WTC11 (cell line): ENCODE measurements around the gene WRAP73.
A peak's percentile ranks its signal among the peaks of the same experiment; 100 is the strongest.

Source experiments
- ATF1 ChIP-seq: sonication (generic); formaldehyde crosslinking; IDR thresholded peaks from 2 replicates; pipeline ENCODE4 v1.8.1; 2023; ENCODE audit warnings: mild to moderate bottlenecking, moderate library complexity, missing genetic modification reagents
- CTCF ChIP-seq: fragments of 200-600 bp; IDR thresholded peaks from 2 replicates; pipeline ENCODE4 v1.8.0; 2022; ENCODE audit warnings: antibody characterized with exemption
- FOXK1 ChIP-seq: sonication (generic); formaldehyde crosslinking; IDR thresholded peaks from 2 replicates; pipeline ENCODE4 v1.8.0; 2022; ENCODE audit warnings: mild to moderate bottlenecking, moderate library complexity, missing genetic modification reagents
- IRF2 ChIP-seq: sonication (generic); formaldehyde crosslinking; IDR thresholded peaks from 2 replicates; pipeline ENCODE4 v1.8.0; 2022; ENCODE audit warnings: low read depth, missing genetic modification reagents, borderline replicate concordance
- JUN ChIP-seq: sonication (generic); formaldehyde crosslinking; IDR thresholded peaks from 2 replicates; pipeline ENCODE4 v1.8.0; 2023; ENCODE audit warnings: mild to moderate bottlenecking, missing genetic modification reagents
- TEAD4 ChIP-seq: sonication (generic); formaldehyde crosslinking; IDR thresholded peaks from 2 replicates; pipeline ENCODE4 v1.8.0; 2022; ENCODE audit warnings: mild to moderate bottlenecking, missing genetic modification reagents
- USF2 ChIP-seq: sonication (generic); formaldehyde crosslinking; IDR thresholded peaks from 2 replicates; pipeline ENCODE4 v1.8.1; 2023; ENCODE audit warnings: mild to moderate bottlenecking, missing genetic modification reagents, moderate library complexity
- TF ChIP-seq, protein P1 (sequence below): fragments of 250-450 bp; sonication (Bioruptor Pico); IDR thresholded peaks from 2 replicates; pipeline ENCODE4 v2.1.2; 2022; ENCODE audit warnings: mild to moderate bottlenecking, moderate library complexity

DNA sequence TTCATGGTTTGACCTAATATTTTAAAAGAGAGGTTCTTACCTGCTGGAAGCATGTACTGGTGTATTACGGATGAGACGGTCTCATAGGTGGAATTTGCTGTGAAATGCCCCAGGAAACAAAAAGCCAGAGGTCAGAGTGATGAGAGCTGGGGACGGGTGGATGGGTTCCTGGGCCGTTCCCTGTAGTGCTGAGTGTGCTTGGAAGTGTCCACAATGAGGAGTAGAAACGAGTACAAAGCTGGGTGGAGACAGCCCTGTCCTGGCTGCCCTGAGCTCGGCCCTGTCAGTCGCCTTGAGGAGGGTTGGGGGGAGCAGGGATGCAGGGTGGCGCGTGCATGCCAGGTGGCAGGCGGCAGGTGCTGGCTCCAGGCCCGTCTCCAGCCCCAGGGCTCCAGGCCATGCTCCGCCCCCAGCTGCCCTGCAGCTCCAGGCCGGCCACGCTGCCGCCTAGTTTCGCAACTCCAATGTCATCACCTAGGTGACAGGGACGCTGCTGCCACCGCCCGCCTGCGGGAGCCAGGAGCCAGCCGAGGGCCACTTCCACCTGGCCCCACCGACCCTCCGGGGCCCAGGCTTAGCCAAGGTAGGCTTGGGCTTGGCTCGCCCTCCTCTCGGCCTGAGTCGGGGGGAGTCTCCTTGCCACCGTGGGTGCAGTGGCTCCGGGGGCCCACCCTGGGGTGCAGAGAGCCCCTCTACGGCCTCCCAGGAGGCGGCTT lies 18.8 kb upstream of the WRAP73 start:
- TF ChIP-seq, protein P1, sequence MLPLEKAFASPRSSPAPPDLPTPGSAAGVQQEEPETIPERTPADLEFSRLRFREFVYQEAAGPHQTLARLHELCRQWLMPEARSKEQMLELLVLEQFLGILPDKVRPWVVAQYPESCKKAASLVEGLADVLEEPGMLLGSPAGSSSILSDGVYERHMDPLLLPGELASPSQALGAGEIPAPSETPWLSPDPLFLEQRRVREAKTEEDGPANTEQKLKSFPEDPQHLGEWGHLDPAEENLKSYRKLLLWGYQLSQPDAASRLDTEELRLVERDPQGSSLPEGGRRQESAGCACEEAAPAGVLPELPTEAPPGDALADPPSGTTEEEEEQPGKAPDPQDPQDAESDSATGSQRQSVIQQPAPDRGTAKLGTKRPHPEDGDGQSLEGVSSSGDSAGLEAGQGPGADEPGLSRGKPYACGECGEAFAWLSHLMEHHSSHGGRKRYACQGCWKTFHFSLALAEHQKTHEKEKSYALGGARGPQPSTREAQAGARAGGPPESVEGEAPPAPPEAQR (CRISPR knock-in tag): no peak
- TF ChIP-seq JUN (CRISPR knock-in tag) (no peak), USF2 (no peak), CTCF (no peak), TEAD4 (CRISPR knock-in tag) (no peak), FOXK1 (peak; percentile 55; the same call in 1 of the 2 replicates), IRF2 (CRISPR knock-in tag) (no peak), ATF1 (no peak)
